ENCODE measurements around the gene CYP2J2. TPM values are rescaled to one million over a fixed set of nuclear protein-coding genes. Genes with fewer than 3 reads are reported as not detected.
"Not testable (repeated sequence)": the region's sequence is repeated elsewhere in the genome, so short reads cannot be mapped to it uniquely, and the experiment has no call there.

CYP2J2 gene, protein sequence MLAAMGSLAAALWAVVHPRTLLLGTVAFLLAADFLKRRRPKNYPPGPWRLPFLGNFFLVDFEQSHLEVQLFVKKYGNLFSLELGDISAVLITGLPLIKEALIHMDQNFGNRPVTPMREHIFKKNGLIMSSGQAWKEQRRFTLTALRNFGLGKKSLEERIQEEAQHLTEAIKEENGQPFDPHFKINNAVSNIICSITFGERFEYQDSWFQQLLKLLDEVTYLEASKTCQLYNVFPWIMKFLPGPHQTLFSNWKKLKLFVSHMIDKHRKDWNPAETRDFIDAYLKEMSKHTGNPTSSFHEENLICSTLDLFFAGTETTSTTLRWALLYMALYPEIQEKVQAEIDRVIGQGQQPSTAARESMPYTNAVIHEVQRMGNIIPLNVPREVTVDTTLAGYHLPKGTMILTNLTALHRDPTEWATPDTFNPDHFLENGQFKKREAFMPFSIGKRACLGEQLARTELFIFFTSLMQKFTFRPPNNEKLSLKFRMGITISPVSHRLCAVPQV
- 0.37 TPM in 1 of 2 replicates, not detected in the other for total RNA-seq

DNA sequence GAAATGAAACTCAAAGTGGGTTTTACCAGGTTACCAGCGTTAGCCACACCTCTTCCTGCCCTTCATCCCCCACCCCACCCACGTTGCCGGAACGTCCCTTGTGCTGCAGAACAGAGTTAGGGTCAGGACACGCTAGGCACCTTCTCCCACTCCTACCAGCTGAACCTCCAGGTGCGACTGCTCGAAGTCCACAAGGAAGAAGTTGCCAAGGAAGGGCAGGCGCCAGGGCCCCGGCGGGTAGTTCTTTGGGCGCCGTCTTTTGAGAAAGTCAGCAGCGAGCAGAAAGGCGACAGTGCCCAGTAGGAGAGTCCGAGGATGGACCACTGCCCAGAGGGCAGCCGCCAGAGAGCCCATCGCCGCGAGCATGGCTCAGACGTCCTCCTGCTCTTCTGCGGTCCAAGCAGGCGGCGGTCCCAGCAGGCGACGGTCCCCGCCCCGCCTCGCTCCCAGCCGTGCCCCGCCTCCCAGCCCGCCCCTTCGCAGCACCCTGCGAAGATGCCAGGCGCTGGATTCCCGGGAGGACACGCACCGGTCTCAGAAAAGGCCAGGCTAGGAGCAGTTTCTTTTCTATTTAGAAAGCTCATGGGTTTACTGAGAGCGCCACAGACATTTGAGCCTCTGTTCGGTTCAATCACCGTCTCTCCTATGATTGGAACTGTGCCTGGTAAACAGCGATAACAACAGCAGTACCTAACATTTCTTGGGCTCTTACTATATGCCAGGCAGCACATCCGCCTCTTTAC, at the start of gene CYP2J2:
Gene CYP2J2 (minus strand): TSS at position 393 of the 743 bp plus-strand sequence. CDS start 27 bp downstream, at position 366.
- peak; percentile 36 for DNase-seq

GRCh38 chr1:59973719-59974118, 47.1 kb upstream of the CYP2J2 start:
- DNase-seq = no peak

GRCh38 chr1:59972216-59972927, 45.8 kb upstream of the CYP2J2 start:
- no peak for DNase-seq

DNA sequence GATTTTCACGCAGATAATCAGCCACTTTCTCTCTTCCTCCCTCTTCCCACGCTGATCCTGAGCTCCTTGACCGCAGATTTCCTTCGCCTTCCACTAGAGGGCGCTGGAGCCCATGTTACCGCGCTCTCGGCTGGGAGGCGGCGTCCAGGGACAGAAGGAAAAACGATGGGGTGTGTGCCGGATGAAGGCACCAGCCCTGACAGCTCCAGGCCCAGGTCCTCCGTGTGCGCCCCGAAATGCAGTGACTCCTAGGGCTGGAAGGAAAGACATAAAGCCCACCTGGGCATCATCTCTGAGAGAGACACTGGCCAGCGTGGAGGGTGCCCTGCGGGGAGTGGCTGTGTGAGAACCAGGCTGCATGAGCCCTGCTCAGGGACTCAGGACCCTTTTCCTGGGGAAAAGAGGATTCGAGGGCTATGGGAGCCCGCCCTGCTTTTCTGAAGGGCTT, 44.9 kb upstream of the CYP2J2 start:
- DNase-seq = peak; percentile 79

- DNase-seq = not testable (repeated sequence)
Observed at GRCh38 chr1:59969542-59970175, 43.1 kb upstream of the CYP2J2 start.

DNA sequence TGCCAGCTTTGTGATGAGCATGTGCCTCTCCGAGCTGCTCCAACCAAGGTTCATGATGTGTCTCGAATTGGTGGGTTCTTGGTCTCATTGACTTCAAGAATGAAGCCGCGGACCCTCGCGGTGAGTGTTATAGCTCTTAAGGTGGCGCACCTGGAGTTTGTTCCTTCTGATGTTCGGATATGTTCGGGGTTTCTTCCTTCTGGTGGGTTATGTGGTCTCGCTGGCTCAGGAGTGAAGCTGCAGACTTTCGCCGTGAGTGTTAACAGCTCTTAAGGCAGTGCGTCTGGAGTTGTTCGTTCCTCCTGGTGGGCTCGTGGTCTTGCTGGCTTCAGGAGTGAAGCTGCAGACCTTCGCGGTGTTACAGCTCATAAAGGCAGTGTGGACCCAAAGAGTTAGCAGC, 42.2 kb upstream of the CYP2J2 start:
- DNase-seq = not testable (repeated sequence)

- no peak for DNase-seq
Observed at GRCh38 chr1:59967780-59968179, 41.2 kb upstream of the CYP2J2 start.

DNA sequence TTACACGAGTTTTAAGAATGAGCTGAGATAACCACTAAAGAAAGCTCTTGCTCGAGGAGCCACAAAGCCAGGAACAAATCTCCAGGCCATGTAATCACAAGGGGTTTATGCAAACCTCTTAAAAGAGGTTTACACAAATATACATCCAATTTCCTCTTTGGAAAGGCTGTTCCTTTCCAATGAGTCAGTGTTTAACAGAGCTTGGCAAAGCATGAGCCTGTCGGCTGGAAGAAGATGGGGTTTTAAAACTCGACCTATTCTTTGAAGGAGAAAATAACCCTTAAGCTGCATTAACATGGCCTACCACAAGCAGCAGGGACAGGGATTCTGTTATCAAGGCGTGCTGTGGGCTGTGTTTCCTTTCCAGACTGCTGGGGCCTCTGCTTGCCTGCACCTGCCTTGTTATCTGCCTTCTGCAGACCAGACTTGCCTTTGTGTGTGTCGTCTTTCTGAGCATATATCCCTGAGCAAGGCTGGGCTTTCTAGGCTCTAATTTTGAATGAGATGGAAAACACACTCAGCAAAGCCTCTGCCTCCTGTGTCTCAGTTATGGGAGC, 40.6 kb upstream of the CYP2J2 start:
- DNase-seq = no peak

DNA sequence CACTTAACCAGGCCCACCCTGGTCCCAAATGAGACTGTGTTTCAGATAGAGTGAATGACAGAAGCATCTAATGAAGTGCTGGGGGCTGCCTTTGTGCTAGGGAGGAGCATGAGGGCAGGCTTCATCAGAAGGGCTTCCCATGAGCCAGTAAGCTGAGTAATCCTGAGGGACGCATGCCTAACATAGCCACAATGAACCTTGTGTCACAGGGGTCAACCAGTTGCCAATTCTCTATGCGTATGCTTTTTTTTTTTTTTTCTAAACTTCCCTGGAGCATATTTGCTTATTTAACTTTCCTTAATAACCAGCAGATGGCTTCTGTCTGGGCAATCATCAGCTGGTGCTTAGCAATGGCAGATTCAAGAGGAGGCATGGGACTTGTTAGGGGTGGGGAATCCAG, 25.5 kb upstream of the CYP2J2 start:
- no peak for DNase-seq

- DNase-seq = no peak
Observed at GRCh38 chr1:59949648-59950047, 23.1 kb upstream of the CYP2J2 start.

DNA sequence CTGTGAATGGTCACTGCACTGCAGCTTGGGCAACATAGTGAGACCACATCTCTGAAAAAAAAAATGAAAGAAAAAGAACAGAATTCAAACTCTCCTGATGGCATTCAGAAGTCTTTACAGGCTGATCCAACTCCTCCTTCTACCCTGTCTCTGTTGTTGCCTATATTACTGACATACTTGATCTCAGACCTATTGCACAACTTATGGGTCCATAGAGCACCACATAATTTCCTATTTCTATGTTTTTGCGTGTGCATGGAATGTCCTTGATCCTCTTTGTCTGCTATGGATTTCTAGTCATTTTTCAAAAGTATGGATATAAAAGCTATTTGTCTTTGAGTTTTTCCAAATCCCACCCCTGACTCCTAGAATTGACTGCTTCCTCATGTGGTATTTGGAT, 22.4 kb upstream of the CYP2J2 start:
- DNase-seq = no peak

DNA sequence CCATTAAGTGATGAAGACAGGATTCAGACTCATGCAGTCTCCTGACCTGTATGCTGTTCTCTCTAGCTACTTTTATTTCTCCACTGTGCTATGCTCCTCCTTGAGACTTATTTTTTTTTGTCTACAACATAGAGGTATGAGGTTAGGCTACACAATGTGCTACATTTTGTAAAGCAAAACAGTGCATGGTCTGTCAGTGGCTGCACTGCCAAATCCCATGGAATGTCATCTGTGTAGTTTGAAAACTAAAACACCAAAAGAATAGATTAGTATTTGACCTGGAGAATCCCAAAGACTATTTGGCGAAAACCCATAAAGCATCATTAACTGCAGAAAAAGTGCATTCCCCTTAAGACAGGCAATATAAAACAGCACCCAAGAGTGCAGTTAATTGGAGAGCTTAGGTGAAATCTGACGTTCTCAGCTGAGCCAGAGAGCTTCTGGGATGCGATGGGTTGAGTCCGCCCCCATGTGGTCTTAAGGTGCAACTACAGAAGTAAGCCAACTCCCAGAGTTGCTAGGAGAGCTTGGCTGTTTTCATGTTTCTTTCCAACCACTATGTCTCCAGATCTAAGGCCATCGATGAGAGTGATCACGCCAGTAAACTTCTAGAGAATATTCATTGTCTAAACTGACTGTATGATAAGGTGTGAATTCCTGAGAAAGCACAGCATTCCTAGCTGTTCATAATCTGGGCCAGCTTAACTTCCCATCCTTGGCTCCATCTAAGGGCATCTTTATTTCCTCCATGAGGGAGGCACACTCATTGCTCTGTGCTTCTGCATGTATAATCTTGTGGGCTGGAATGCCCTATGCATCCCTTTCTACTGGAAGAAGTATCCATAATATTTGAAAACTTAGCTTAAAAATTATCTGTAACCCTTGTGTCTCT, 20.7 kb upstream of the CYP2J2 start:
- peak; percentile 84 for DNase-seq

- DNase-seq = no peak
Observed at GRCh38 chr1:59945790-59946189, 19.2 kb upstream of the CYP2J2 start.

DNA sequence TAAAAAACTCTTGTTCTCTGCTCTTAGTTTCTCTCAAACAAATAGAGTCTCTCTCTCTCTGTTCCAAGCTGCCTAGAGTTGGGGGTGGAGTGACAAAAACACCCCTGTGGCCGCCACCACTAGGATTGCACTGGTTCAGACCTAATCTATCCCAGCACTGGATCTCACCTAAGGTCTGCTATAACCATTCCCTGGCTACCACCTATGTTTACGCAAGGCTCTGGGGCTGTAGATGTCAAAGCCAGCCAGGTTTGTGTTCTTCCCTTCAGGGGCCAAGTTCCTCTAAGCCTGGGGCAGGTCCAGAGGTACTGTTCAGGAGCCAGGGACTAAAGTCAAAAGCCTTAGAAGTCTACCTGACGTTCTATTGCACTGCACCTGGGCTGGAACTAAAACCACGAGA, 12.8 kb upstream of the CYP2J2 start:
- no peak for DNase-seq

GRCh38 chr1:59937636-59938210, 11.2 kb upstream of the CYP2J2 start:
- DNase-seq = no peak

DNA sequence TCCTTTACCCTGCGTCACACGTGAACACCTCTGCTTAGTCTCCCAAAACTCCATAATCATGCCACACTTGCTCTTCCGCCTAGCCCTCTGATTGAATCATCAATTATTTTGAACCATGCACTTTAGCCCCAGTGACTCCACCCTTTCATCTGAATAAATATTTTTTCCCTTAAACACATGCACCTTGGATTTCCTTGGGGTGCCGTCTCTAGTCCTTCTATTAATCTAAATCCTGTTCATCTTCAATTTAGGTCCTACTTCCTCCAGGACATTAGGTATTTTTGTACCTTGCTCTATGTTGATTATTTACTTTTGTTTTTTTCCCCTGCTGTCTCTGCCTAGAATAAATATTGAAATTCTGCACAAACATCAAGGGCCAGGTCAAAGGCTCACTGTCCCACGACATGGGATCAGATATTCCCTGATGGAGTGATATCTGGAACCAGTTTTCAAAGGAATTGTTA, 9.8 kb upstream of the CYP2J2 start:
- DNase-seq = no peak

DNA sequence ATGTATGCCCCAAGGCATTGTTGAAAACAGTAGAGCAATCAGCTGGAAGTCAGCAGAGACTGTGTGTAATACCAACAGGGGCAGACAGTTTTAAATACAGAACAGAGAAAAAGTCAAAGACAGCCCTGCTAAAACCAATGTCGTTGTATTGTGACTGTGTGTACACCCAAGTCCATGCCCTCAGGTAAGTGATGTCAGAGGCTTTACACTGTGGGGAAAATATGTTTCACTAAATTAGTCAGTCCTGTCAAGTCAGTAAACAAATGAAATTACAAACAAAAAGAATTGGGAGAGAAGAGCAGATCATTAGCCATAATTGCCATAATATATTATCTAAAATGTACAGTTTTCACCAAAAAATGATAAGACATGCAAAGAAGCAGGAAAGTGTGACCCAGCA, 2.4 kb upstream of the CYP2J2 start:
- no peak for DNase-seq

GRCh38 chr1:59927213-59927612, 640 bp upstream of the CYP2J2 start:
- DNase-seq = no peak

- DNase-seq = no peak
Observed at GRCh38 chr1:59924653-59925052, 1.9 kb downstream of the CYP2J2 start.

DNA sequence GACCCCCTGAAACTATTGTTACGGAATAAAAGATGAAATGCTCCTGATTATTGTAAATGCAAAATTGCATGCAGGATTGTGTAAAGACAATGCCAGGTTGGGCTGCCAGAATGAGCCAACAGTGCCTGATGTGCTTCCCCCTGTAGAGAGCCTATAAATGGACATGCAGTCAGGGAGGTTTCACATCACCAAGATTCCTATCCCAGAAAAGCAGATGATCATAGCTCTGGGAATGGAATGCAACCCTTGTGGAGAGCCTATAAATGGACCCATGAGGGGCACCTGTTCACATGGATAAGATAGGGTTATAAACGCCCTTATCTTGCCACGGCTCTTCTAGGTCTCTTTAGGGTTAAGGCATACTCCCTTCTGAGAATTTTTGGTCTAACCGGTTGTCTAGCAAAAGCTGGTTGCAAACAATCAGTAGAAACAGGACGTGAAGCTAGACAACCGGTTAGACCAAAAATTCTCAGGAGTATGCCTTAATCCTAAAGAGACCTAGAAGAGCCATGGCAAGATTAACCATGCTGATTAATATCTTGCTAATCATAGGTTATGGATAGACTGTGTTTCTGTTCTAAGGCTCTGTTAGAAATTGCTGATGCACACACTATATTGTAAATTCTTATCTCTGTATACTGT, 5.2 kb downstream of the CYP2J2 start:
- not testable (repeated sequence) for DNase-seq
